ENCODE results near the gene PLIN4.

Gene PLIN4

DNA sequence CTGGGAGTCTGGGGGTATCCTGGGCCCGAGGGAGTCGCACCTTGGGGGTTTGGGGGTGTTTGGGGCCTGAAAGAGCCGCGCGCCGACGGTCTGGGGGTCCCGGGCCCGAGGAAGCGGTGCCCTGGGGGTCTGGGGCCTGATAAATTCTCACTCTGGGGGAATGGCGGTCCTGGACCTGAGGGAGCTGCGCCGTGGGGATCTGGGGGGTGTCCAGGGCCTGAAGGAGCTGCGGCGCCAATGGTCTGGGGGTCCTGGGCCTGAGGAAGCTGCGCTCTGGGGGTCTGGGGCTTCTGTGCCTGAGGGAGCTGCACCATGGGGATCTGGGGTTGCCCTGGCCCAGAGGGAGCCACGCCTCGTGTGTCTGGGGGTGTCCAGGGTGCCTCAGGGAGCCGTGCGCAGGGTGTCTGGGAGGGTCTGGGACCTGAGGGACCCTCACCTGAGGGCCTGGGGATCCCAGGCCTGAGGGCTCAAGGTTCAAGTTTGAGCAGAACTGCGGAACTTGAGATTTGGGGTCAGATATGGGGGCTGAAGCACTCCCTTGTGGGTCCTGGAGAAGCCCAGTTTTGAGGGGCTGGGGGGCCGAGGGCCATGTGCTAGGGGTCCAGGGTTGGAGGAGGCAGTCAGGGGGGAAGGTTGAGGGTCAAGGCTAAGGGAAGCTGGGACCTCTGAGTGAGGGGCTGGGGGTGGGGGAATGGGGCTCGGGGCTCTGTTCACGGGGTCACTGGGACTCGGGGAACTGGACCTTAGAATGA is 45.1 kb downstream of the PLIN4 start:
- no peak overlapping the region for H3K27ac ChIP-seq (ENCODE audit: low read depth in 2 of 2, low read length in 2 of 2)
- H3K9me3 ChIP-seq (ENCODE audit: control insufficient read depth in 2 of 2, low read length in 2 of 2), result no peaks in the 10 kb centered on the region
- H3K4me1 ChIP-seq (ENCODE audit: control insufficient read depth in 2 of 2, insufficient read depth in 2 of 2, low read length in 2 of 2), result peaks cover 4 to 13% of the 10 kb centered on the region in 2 donors

GRCh38 chr19:4472174-4472974 is 45.9 kb downstream of the PLIN4 start, which contains the start of gene HDGFL2:
HDGFL2 (plus strand) TSS chr19:4472297; CDS start chr19:4472351, 54 bp downstream.
- H3K27me3 ChIP-seq (ENCODE audit: control insufficient read depth in 2 of 2, insufficient read depth in 2 of 2, low read length in 2 of 2), result no peaks in the 10 kb centered on the region
- H3K9me3 ChIP-seq (ENCODE audit: control insufficient read depth in 2 of 2, low read length in 2 of 2), result no peaks in the 10 kb centered on the region
- H3K27ac ChIP-seq (ENCODE audit: low read depth in 2 of 2, low read length in 2 of 2), result peak within 1 kb of the TSS; percentile 88 to 93
- peak within 1 kb of the TSS; percentile 65 to 91 for H3K4me3 ChIP-seq (ENCODE audit: low read length in 2 of 2)
- peak within 1 kb of the TSS; percentile 76 to 81 for H3K9ac ChIP-seq (ENCODE audit: low read depth in 1 of 2, low read length in 2 of 2)
- peaks cover 4 to 13% of the 10 kb centered on the region in 2 donors for H3K4me1 ChIP-seq (ENCODE audit: control insufficient read depth in 2 of 2, insufficient read depth in 2 of 2, low read length in 2 of 2)
- H3K36me3 ChIP-seq (ENCODE audit: control insufficient read depth in 2 of 2, insufficient read depth in 2 of 2, low read length in 2 of 2), result peaks cover 6 to 13% of the 10 kb centered on the region in 2 donors

More for the DNA sequence above, 45.1 kb downstream of the PLIN4 start:
- Histone ChIP-seq H3K9ac (ENCODE audit: low read depth in 1 of 2, low read length in 2 of 2) (peak overlapping the region; percentile 56 to 75), H3K36me3 (ENCODE audit: control insufficient read depth in 2 of 2, insufficient read depth in 2 of 2, low read length in 2 of 2) (peaks cover 7 to 15% of the 10 kb centered on the region in 2 donors), H3K27me3 (ENCODE audit: control insufficient read depth in 2 of 2, insufficient read depth in 2 of 2, low read length in 2 of 2) (no peaks in the 10 kb centered on the region), H3K4me3 (ENCODE audit: low read length in 2 of 2) (peak overlapping the region; percentile 65 to 68)

GRCh38 chr19:4471403-4472173 is 46.7 kb downstream of the PLIN4 start:
- Histone ChIP-seq H3K36me3 (ENCODE audit: control insufficient read depth in 2 of 2, insufficient read depth in 2 of 2, low read length in 2 of 2) (peaks cover 0 to 5% of the 10 kb centered on the region in 2 donors), H3K9me3 (ENCODE audit: control insufficient read depth in 2 of 2, low read length in 2 of 2) (no peaks in the 10 kb centered on the region), H3K9ac (ENCODE audit: low read depth in 1 of 2, low read length in 2 of 2) (peak overlapping the region; percentile 76 to 81), H3K27ac (ENCODE audit: low read depth in 2 of 2, low read length in 2 of 2) (peak overlapping the region; percentile 88 to 93), H3K27me3 (ENCODE audit: control insufficient read depth in 2 of 2, insufficient read depth in 2 of 2, low read length in 2 of 2) (no peaks in the 10 kb centered on the region), H3K4me3 (ENCODE audit: low read length in 2 of 2) (peak overlapping the region; percentile 64 to 91), H3K4me1 (ENCODE audit: control insufficient read depth in 2 of 2, insufficient read depth in 2 of 2, low read length in 2 of 2) (peaks cover 4 to 13% of the 10 kb centered on the region in 2 donors)

DNA sequence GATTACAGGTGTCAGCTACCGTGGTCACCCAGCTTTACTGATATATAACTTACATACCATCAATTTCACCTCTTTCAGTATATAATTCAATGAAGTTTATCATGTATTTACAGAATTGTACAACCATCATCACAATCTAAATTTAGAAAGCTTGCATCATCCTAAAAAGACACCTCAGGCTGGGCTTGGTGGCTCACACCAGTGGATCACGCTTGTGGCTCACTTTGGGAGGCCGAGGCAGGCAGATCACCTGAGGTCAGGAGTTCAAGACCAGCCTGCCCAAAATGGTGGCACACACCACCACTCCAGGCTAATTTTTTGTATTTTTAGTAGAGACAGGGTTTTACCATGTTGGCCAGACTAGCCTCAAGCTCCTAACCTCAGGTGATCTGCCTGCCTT is 50.5 kb downstream of the PLIN4 start:
- no peaks in the 10 kb centered on the region for H3K27me3 ChIP-seq (ENCODE audit: control insufficient read depth in 2 of 2, insufficient read depth in 2 of 2, low read length in 2 of 2)
- H3K27ac ChIP-seq (ENCODE audit: low read depth in 2 of 2, low read length in 2 of 2), result no peak overlapping the region
- no peaks in the 10 kb centered on the region for H3K9me3 ChIP-seq (ENCODE audit: control insufficient read depth in 2 of 2, low read length in 2 of 2)
- no peak overlapping the region for H3K9ac ChIP-seq (ENCODE audit: low read depth in 1 of 2, low read length in 2 of 2)
- H3K36me3 ChIP-seq (ENCODE audit: control insufficient read depth in 2 of 2, insufficient read depth in 2 of 2, low read length in 2 of 2), result no peaks in the 10 kb centered on the region
- no peak overlapping the region for H3K4me3 ChIP-seq (ENCODE audit: low read length in 2 of 2)
- peaks cover 0 to 2% of the 10 kb centered on the region in 2 donors for H3K4me1 ChIP-seq (ENCODE audit: control insufficient read depth in 2 of 2, insufficient read depth in 2 of 2, low read length in 2 of 2)

- Histone ChIP-seq H3K36me3 (ENCODE audit: control insufficient read depth in 2 of 2, insufficient read depth in 2 of 2, low read length in 2 of 2) (no peaks in the 10 kb centered on the region), H3K27me3 (ENCODE audit: control insufficient read depth in 2 of 2, insufficient read depth in 2 of 2, low read length in 2 of 2) (no peaks in the 10 kb centered on the region), H3K4me1 (ENCODE audit: control insufficient read depth in 2 of 2, insufficient read depth in 2 of 2, low read length in 2 of 2) (no peaks in the 10 kb centered on the region), H3K9ac (ENCODE audit: low read depth in 1 of 2, low read length in 2 of 2) (no peak overlapping the region), H3K9me3 (ENCODE audit: control insufficient read depth in 2 of 2, low read length in 2 of 2) (no peaks in the 10 kb centered on the region), H3K27ac (ENCODE audit: low read depth in 2 of 2, low read length in 2 of 2) (no peak overlapping the region), H3K4me3 (ENCODE audit: low read length in 2 of 2) (no peak overlapping the region)
Measured at GRCh38 chr19:4464815-4465581, 53.3 kb downstream of the PLIN4 start.

GRCh38 chr19:4457654-4458395 is 60.5 kb downstream of the PLIN4 start, which contains the start of gene UBXN6:
UBXN6 (minus strand) TSS chr19:4457794; CDS start chr19:4457697, 97 bp downstream.
- peaks cover 12 to 13% of the 10 kb centered on the region in 2 donors for H3K4me1 ChIP-seq (ENCODE audit: control insufficient read depth in 2 of 2, insufficient read depth in 2 of 2, low read length in 2 of 2)
- no peaks in the 10 kb centered on the region for H3K9me3 ChIP-seq (ENCODE audit: control insufficient read depth in 2 of 2, low read length in 2 of 2)
- H3K27ac ChIP-seq (ENCODE audit: low read depth in 2 of 2, low read length in 2 of 2), result peak within 1 kb of the TSS; percentile 63 to 80
- peaks cover 13 to 15% of the 10 kb centered on the region in 2 donors for H3K36me3 ChIP-seq (ENCODE audit: control insufficient read depth in 2 of 2, insufficient read depth in 2 of 2, low read length in 2 of 2)
- no peaks in the 10 kb centered on the region for H3K27me3 ChIP-seq (ENCODE audit: control insufficient read depth in 2 of 2, insufficient read depth in 2 of 2, low read length in 2 of 2)
- H3K4me3 ChIP-seq (ENCODE audit: low read length in 2 of 2), result peak within 1 kb of the TSS; percentile 83 to 90
- peak within 1 kb of the TSS; percentile 64 to 66 for H3K9ac ChIP-seq (ENCODE audit: low read depth in 1 of 2, low read length in 2 of 2)

GRCh38 chr19:4456843-4457653 is 61.2 kb downstream of the PLIN4 start:
- H3K4me3 ChIP-seq (ENCODE audit: low read length in 2 of 2), result peak overlapping the region; percentile 81 to 83
- H3K4me1 ChIP-seq (ENCODE audit: control insufficient read depth in 2 of 2, insufficient read depth in 2 of 2, low read length in 2 of 2), result peaks cover 12 to 13% of the 10 kb centered on the region in 2 donors
- H3K9me3 ChIP-seq (ENCODE audit: control insufficient read depth in 2 of 2, low read length in 2 of 2), result no peaks in the 10 kb centered on the region

DNA sequence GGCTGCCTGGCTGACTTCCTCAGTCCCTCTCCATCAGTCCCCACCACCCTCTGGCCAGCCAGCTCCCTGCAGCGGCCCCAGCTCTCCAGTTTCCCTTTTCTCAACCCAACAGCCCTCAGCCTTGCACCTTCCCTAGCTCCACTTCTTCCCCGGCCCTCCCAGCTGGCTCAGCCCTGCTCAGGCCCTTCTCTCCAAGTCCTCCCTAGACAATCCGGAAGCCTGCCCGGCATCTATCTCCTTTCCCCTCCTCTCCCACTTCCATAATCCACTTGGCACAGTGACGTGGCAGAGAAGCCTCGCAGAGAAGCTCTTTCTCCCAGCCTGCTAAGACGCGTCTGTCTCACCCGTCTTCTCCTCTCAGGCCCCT is 61.8 kb downstream of the PLIN4 start:
- Histone ChIP-seq H3K9me3 (ENCODE audit: control insufficient read depth in 2 of 2, low read length in 2 of 2) (no peaks in the 10 kb centered on the region), H3K4me1 (ENCODE audit: control insufficient read depth in 2 of 2, insufficient read depth in 2 of 2, low read length in 2 of 2) (peaks cover 12 to 13% of the 10 kb centered on the region in 2 donors), H3K36me3 (ENCODE audit: control insufficient read depth in 2 of 2, insufficient read depth in 2 of 2, low read length in 2 of 2) (peaks cover 19 to 24% of the 10 kb centered on the region in 2 donors), H3K27me3 (ENCODE audit: control insufficient read depth in 2 of 2, insufficient read depth in 2 of 2, low read length in 2 of 2) (no peaks in the 10 kb centered on the region), H3K27ac (ENCODE audit: low read depth in 2 of 2, low read length in 2 of 2) (peak overlapping the region in 1 of 2 donors; percentile 65), H3K4me3 (ENCODE audit: low read length in 2 of 2) (peak overlapping the region; percentile 65 to 81), H3K9ac (ENCODE audit: low read depth in 1 of 2, low read length in 2 of 2) (peak overlapping the region; percentile 61 to 66)

More at GRCh38 chr19:4456843-4457653, 61.2 kb downstream of the PLIN4 start:
- H3K9ac ChIP-seq (ENCODE audit: low read depth in 1 of 2, low read length in 2 of 2), result peak overlapping the region; percentile 61 to 66
- peak overlapping the region; percentile 63 to 80 for H3K27ac ChIP-seq (ENCODE audit: low read depth in 2 of 2, low read length in 2 of 2)
- peaks cover 19 to 21% of the 10 kb centered on the region in 2 donors for H3K36me3 ChIP-seq (ENCODE audit: control insufficient read depth in 2 of 2, insufficient read depth in 2 of 2, low read length in 2 of 2)
- H3K27me3 ChIP-seq (ENCODE audit: control insufficient read depth in 2 of 2, insufficient read depth in 2 of 2, low read length in 2 of 2), result no peaks in the 10 kb centered on the region
